ENCODE data around the gene CAMK1D. TPM values are rescaled to one million over a fixed set of nuclear protein-coding genes. Genes with fewer than 3 reads are reported as not detected.
"Not testable (repeated sequence)": the region's sequence is repeated elsewhere in the genome, so short reads cannot be mapped to it uniquely, and the experiment has no call there.

The CAMK1D gene
- total RNA-seq, 1 donor from 2014 or later, result 22.5 TPM

DNA sequence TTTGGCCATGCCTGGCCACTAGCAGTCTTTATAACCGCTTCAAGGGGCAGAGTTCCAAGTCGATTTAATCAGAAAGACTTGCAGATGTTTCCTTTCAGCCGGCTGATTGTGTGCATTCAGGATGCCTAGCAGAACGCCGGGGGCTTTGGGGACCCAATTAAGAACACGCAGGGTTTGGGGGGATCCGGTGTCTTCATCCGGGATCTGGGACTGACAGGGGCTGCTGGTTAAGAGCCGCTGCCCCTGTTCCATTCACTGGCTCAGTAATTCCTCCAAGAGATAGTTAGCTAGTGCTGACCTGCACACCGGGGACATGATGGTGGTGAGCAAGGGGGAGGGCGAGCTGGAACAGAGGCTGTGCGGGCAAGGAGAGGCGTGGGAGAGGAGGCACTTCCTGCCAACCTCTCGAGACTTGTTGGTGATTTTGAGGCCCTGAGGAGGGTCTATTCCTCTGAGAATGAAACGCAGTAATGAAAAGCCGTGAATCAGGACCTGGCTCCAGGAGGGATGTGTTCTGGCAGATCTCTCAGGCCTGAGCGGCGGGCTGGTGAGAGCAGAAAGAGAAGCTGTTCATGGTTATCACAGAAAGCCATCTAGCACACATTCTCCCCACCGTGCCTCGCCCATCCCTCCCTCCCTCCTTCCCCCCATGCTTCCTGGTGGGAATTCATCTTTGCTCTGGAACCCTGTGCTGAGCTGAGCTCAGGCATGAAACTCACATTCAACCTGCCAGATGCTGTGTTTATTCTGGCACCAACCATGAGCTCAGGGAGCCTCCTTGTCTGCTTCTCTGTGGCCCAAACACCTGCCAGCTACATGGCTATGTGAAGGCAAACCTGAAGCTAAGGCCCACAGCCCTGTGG is 500.2 kb downstream of the CAMK1D start:
- TF ChIP-seq, protein P1, sequence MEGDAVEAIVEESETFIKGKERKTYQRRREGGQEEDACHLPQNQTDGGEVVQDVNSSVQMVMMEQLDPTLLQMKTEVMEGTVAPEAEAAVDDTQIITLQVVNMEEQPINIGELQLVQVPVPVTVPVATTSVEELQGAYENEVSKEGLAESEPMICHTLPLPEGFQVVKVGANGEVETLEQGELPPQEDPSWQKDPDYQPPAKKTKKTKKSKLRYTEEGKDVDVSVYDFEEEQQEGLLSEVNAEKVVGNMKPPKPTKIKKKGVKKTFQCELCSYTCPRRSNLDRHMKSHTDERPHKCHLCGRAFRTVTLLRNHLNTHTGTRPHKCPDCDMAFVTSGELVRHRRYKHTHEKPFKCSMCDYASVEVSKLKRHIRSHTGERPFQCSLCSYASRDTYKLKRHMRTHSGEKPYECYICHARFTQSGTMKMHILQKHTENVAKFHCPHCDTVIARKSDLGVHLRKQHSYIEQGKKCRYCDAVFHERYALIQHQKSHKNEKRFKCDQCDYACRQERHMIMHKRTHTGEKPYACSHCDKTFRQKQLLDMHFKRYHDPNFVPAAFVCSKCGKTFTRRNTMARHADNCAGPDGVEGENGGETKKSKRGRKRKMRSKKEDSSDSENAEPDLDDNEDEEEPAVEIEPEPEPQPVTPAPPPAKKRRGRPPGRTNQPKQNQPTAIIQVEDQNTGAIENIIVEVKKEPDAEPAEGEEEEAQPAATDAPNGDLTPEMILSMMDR (IDR thresholded peaks at IDR 0.05), result no peak
- Histone ChIP-seq H3K27ac (no peak overlapping the region), H3K36me3 (no peaks in the 10 kb centered on the region), H3K9me3 (no peaks in the 10 kb centered on the region), H3K4me1 (peaks cover 17% of the 10 kb centered on the region), H3K27me3 (ENCODE audit: low read depth) (peaks cover 13% of the 10 kb centered on the region), H3K4me3 (no peak overlapping the region)
- intact Hi-C loops (cut with DNase I), result no loop called here
- ATAC-seq (peak in 1 of 2 donors; percentile 15), DNase-seq (no peak)

DNA sequence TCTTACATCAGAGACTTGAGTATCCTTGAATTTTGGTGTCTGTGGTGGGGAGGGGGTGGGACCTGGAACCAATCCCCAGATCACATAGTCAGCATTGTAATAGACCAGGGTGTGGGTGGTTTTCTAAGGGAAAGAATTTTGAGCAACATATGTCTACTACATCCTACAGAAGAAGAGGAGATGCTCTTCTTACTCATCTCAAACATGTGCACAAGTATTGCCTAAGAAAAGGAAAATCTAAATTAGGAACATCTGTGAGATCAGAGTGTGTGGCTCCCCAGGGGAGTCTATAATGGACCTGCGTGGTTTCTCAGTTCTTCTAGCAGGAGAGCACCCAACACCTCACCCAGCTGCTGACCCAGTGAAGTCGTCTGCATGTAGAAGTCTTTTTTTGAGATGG is 503.3 kb downstream of the CAMK1D start:
- intact Hi-C loops (cut with DNase I), result no loop called here
- TF ChIP-seq, protein P1 (IDR thresholded peaks at IDR 0.05), result no peak
- Histone ChIP-seq H3K9me3 (no peaks in the 10 kb centered on the region), H3K27me3 (ENCODE audit: low read depth) (peaks cover 13% of the 10 kb centered on the region), H3K4me1 (no peaks in the 10 kb centered on the region), H3K36me3 (no peaks in the 10 kb centered on the region), H3K27ac (no peak overlapping the region), H3K4me3 (no peak overlapping the region)
- DNase-seq, result no peak
- no peak for ATAC-seq

DNA sequence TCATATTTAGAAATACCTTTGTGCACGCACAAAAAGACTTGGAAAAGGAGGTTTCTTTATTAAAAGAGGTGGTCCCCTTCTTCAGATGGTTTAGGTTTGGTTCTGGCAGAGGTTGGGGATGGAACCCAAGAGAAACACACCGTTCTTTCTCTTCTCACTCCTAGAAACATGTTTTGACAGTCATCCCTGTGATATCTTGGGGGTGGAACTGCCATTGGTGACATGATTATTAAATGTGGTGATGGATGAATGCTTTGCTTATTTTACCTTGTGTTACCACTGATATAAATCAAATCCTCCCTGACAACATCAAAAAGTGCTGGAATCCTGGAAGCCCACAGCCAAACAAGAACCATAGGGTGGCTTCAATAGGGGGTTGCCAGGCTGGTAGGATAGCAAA is 505.6 kb downstream of the CAMK1D start:
- no peaks in the 10 kb centered on the region for H3K27me3 ChIP-seq (ENCODE audit: low read depth)
- no peak overlapping the region for H3K4me3 ChIP-seq
- intact Hi-C loops (cut with DNase I), result no loop called here
- no peak overlapping the region for H3K27ac ChIP-seq
- H3K9me3 ChIP-seq, result no peaks in the 10 kb centered on the region
- ATAC-seq (no peak), DNase-seq (no peak)
- no peaks in the 10 kb centered on the region for H3K36me3 ChIP-seq
- TF ChIP-seq, protein P1 (IDR thresholded peaks at IDR 0.05), result no peak
- no peaks in the 10 kb centered on the region for H3K4me1 ChIP-seq

DNA sequence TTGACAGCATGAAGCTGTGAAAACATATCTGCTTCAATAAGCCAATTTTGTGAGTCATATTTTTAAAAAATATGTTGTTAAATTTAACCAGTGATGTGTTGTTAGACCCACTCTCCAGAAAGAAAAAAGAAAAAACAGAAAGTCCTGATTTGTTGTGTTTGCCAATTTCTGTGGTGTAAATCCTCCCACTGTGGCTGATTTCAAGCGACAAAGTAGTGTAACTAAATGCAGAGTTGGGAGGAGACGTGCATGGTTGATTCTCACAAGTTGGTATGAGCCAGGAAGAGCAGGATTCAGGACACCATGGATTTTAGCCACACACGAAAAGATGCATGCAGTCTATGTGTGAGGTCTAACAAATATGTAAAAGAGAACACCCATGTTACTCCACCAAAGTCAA is 513.1 kb downstream of the CAMK1D start:
- Histone ChIP-seq H3K9me3 (no peaks in the 10 kb centered on the region), H3K27ac (no peak overlapping the region), H3K4me3 (no peak overlapping the region), H3K36me3 (no peaks in the 10 kb centered on the region), H3K4me1 (no peaks in the 10 kb centered on the region), H3K27me3 (ENCODE audit: low read depth) (no peaks in the 10 kb centered on the region)
- DNase-seq, result no peak
- intact Hi-C loops (cut with DNase I), result no loop called here
- TF ChIP-seq, protein P1 (IDR thresholded peaks at IDR 0.05), result no peak
- no peak for ATAC-seq

DNA sequence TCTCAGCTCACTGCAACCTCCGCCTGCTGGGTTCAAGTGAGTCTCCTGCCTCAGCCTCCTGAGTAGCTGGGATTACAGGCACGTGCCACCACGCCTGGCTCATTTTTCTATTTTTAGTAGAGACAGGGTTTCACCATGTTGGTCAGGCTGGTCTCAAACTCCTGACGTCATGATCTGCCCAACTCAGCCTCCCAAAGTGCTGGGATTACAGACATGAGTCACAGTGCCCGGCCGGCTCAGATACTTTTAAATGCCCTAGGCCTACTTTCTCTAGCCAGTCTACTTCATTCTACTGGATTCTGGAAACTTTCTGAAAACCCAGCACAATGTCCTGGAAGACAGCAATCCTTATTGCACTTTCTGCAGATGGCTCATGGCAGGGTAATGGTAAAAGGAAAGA is 516.2 kb downstream of the CAMK1D start:
- H3K4me1 ChIP-seq; H3K27ac ChIP-seq; H3K4me3 ChIP-seq; H3K36me3 ChIP-seq; H3K9me3 ChIP-seq; intact Hi-C loops (cut with DNase I); ATAC-seq; H3K27me3 ChIP-seq (ENCODE audit: low read depth); DNase-seq: not testable (repeated sequence)

DNA sequence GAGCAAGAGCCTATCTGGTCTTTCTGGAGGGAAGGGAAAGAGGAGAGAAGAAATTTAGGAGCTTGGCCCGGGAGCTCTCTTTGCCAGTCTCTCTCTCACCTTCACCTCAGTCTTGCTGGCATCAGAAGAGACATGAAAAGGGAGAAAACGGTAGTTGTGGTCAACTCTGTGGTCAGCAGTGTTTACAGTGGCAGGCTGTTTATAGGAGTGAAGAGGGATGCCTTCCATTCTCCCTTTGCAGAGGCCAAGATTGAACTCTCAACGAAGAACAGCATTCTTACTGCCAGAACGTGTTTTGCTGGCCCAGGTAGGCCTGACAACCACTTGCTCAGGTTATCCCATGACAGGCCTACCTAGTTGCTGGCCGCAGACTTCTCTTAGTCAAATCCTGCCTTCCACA is 518.9 kb downstream of the CAMK1D start:
- ATAC-seq (peak in 1 of 2 donors; percentile 64), DNase-seq (no peak)
- no peaks in the 10 kb centered on the region for H3K9me3 ChIP-seq
- intact Hi-C loops (cut with DNase I), result no loop called here
- H3K27me3 ChIP-seq (ENCODE audit: low read depth), result no peaks in the 10 kb centered on the region
- no peaks in the 10 kb centered on the region for H3K4me1 ChIP-seq
- no peak overlapping the region for H3K4me3 ChIP-seq
- TF ChIP-seq, protein P1 (IDR thresholded peaks at IDR 0.05), result no peak
- no peaks in the 10 kb centered on the region for H3K36me3 ChIP-seq
- no peak overlapping the region for H3K27ac ChIP-seq
